HEK293 (cell line): ENCODE measurements around the gene ATXN7.

Experiments used
- CTCF ChIA-PET: fragments of 350-600 bp; formaldehyde crosslinking; extraction: SDS; loops from one replicate; lab custom pipeline; 2021; ENCODE audit warnings: antibody characterized with exemption; lab: Yijun Ruan, JAX
- POLR2A ChIA-PET: fragments of 300-600 bp; formaldehyde crosslinking; extraction: SDS; loops from one replicate; lab custom pipeline; 2020; ENCODE audit warnings: antibody characterized with exemption, inconsistent platforms; lab: Yijun Ruan, JAX
- H3K27ac ChIP-seq: fragments of 200-500 bp; sonication (Bioruptor generic); 2 replicates; pipeline ENCODE4 v1.5.1; 2014; ENCODE audit warnings: low read depth, low read length, control low read depth, inconsistent platforms; ENCODE audit errors: extremely low read depth
- H3K36me3 ChIP-seq, 2 experiments: fragments of 200-500 bp in 1 of 2; sonication (Bioruptor generic) in 1 of 2; 1 replicate in 1 of 2; 2 replicates in 1 of 2; pipeline ENCODE4 v1.5.1; 2014 to 2017; ENCODE audit warnings: inconsistent platforms in 2 of 2, low read length in 2 of 2; ENCODE audit not compliant: control insufficient read depth in 2 of 2, insufficient read depth in 1 of 2
- H3K4me1 ChIP-seq: fragments of 200-500 bp; sonication (Bioruptor generic); 2 replicates; pipeline ENCODE4 v1.5.1; 2014; ENCODE audit warnings: mild to moderate bottlenecking, low read length, inconsistent platforms; ENCODE audit not compliant: control insufficient read depth, insufficient read depth
- H3K4me3 ChIP-seq: 2 replicates; pipeline ENCODE4 v1.5.1; 2011; ENCODE audit warnings: low read depth, mild to moderate bottlenecking, control low read depth, low read length, moderate library complexity
- H3K9me3 ChIP-seq: fragments of 200-500 bp; sonication (Bioruptor generic); 2 replicates; pipeline ENCODE4 v1.5.1; 2014; ENCODE audit warnings: low read depth, low read length, inconsistent platforms; ENCODE audit not compliant: control insufficient read depth, insufficient read depth
- BCL11A ChIP-seq: fragments of 450-650 bp; formaldehyde crosslinking; IDR thresholded peaks from 2 replicates; pipeline ENCODE4 v1.5.1; 2016; ENCODE audit warnings: low read depth, missing biosample characterization, missing genetic modification characterization
- GLIS2 ChIP-seq: fragments of 450-650 bp; formaldehyde crosslinking; IDR thresholded peaks from 2 replicates; pipeline ENCODE4 v1.5.1; 2016; ENCODE audit warnings: missing biosample characterization, missing genetic modification characterization
- KLF10 ChIP-seq: fragments of 450-650 bp; IDR thresholded peaks from 2 replicates; pipeline ENCODE4 v1.5.1; 2018; ENCODE audit warnings: missing biosample characterization, mild to moderate bottlenecking, missing genetic modification characterization
- OSR2 ChIP-seq: fragments of 450-650 bp; formaldehyde crosslinking; IDR thresholded peaks from 2 replicates; pipeline ENCODE4 v1.5.1; 2016; ENCODE audit warnings: missing biosample characterization, missing genetic modification characterization
- SCRT2 ChIP-seq: fragments of 450-650 bp; formaldehyde crosslinking; IDR thresholded peaks from 2 replicates; pipeline ENCODE4 v1.5.1; 2016; ENCODE audit warnings: missing biosample characterization, missing genetic modification characterization
- ZBTB17 ChIP-seq: fragments of 450-650 bp; formaldehyde crosslinking; IDR thresholded peaks from 2 replicates; pipeline ENCODE4 v1.5.1; 2016; ENCODE audit warnings: missing biosample characterization, missing genetic modification characterization
- ZFP41 ChIP-seq: fragments of 450-650 bp; formaldehyde crosslinking; IDR thresholded peaks from 2 replicates; pipeline ENCODE4 v1.5.1; 2016; ENCODE audit warnings: missing biosample characterization, missing genetic modification characterization, borderline replicate concordance
- ZNF121 ChIP-seq: fragments of 450-650 bp; formaldehyde crosslinking; IDR thresholded peaks from 2 replicates; pipeline ENCODE4 v1.5.1; 2016; ENCODE audit warnings: missing biosample characterization, missing genetic modification characterization
- ZNF239 ChIP-seq: fragments of 450-650 bp; formaldehyde crosslinking; IDR thresholded peaks from 2 replicates; pipeline ENCODE4 v1.5.1; 2016; ENCODE audit warnings: missing biosample characterization, missing genetic modification characterization
- ZNF302 ChIP-seq: fragments of 450-650 bp; formaldehyde crosslinking; IDR thresholded peaks from 2 replicates; pipeline ENCODE4 v1.5.1; 2016; ENCODE audit warnings: missing biosample characterization, missing genetic modification characterization, low read depth
- ZNF354C ChIP-seq: fragments of 450-650 bp; formaldehyde crosslinking; IDR thresholded peaks from 2 replicates; pipeline ENCODE4 v1.5.1; 2016; ENCODE audit warnings: missing biosample characterization, missing genetic modification characterization, low read depth, borderline replicate concordance
- ZNF433 ChIP-seq: fragments of 450-650 bp; formaldehyde crosslinking; IDR thresholded peaks from 2 replicates; pipeline ENCODE4 v1.5.1; 2016; ENCODE audit warnings: missing biosample characterization, missing genetic modification characterization, low read depth
- ZNF558 ChIP-seq: fragments of 450-650 bp; formaldehyde crosslinking; IDR thresholded peaks from 2 replicates; pipeline ENCODE4 v1.5.1; 2016; ENCODE audit warnings: missing biosample characterization, missing genetic modification characterization
- ZNF624 ChIP-seq: fragments of 450-650 bp; formaldehyde crosslinking; IDR thresholded peaks from 2 replicates; pipeline ENCODE4 v1.5.1; 2017; ENCODE audit warnings: missing biosample characterization, missing genetic modification characterization
- ZNF701 ChIP-seq: fragments of 450-650 bp; formaldehyde crosslinking; IDR thresholded peaks from 2 replicates; pipeline ENCODE4 v1.5.1; 2016; ENCODE audit warnings: missing biosample characterization, missing genetic modification characterization
- ZNF707 ChIP-seq: fragments of 450-650 bp; formaldehyde crosslinking; IDR thresholded peaks from 2 replicates; pipeline ENCODE4 v1.5.1; 2016; ENCODE audit warnings: missing biosample characterization, missing genetic modification characterization
- ZXDB ChIP-seq: fragments of 450-650 bp; formaldehyde crosslinking; IDR thresholded peaks from 2 replicates; pipeline ENCODE4 v1.5.1; 2016; ENCODE audit warnings: missing biosample characterization, missing genetic modification characterization
- TF ChIP-seq, protein P1 (sequence below): fragments of 450-650 bp; formaldehyde crosslinking; IDR thresholded peaks from 2 replicates; pipeline ENCODE4 v1.5.1; 2016; ENCODE audit warnings: missing biosample characterization, missing genetic modification characterization
- TF ChIP-seq, protein P2 (sequence below): fragments of 450-650 bp; formaldehyde crosslinking; IDR thresholded peaks from 2 replicates; pipeline ENCODE4 v1.5.1; 2017; ENCODE audit warnings: missing biosample characterization, missing genetic modification characterization
- TF ChIP-seq, protein P3 (sequence below): fragments of 450-650 bp; formaldehyde crosslinking; IDR thresholded peaks from 2 replicates; pipeline ENCODE4 v1.5.1; 2016; ENCODE audit warnings: missing biosample characterization, missing genetic modification characterization, borderline replicate concordance

ATXN7 gene

DNA sequence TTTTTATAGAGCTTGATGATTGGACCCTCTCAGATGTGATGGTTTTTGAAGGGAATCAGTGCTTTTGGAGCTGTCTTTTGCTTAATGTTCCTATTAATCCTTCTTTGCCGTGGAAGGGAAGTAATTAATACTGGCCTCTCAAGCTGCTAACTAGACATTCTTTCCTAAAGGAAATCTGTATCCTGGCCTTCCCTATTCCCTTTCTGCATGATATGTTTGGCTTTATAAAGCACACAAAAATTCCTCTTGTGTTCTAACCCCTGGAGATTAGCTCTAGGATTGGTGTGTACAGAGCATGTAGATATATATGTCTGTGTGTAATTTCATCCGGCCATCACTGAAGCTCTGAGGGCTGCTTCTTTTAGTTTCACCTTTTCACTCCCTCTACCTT is 6.9 kb downstream of the ATXN7 start:
- H3K4me3 ChIP-seq, result no peak overlapping the region
- no peak overlapping the region for H3K27ac ChIP-seq
- CTCF ChIA-PET, result interaction anchor here (0.5 kb wide), 1 partner anchor 9 kb away, joined by 3 read pairs; no protein-coding TSS in a partner anchor
- POLR2A ChIA-PET, result no interaction called here
- peaks cover 0 to 4% of the 10 kb centered on the region in 2 experiments; a peak in 1 of 3 replicates for H3K36me3 ChIP-seq
- H3K4me1 ChIP-seq, result peaks cover 3% of the 10 kb centered on the region
- no peak for TF ChIP-seq ZNF433 (tag by site-specific recombination)
- no peak for TF ChIP-seq ZNF624 (tag by site-specific recombination)
- TF ChIP-seq ZXDB, result no peak
- no peak for TF ChIP-seq KLF10 (tag by site-specific recombination)
- TF ChIP-seq ZNF701 (tag by site-specific recombination), result no peak
- TF ChIP-seq, protein P1, sequence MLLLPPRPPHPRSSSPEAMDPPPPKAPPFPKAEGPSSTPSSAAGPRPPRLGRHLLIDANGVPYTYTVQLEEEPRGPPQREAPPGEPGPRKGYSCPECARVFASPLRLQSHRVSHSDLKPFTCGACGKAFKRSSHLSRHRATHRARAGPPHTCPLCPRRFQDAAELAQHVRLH (tag by site-specific recombination), result no peak
- TF ChIP-seq ZNF558 (tag by site-specific recombination), result no peak
- TF ChIP-seq ZNF354C (tag by site-specific recombination), result no peak
- no peak for TF ChIP-seq ZNF707 (tag by site-specific recombination)
- TF ChIP-seq BCL11A (tag by site-specific recombination), result no peak
- TF ChIP-seq SCRT2 (tag by site-specific recombination), result no peak
- TF ChIP-seq OSR2 (tag by site-specific recombination), result no peak
- TF ChIP-seq, all 188 proteins: peak for 0
- no peaks in the 10 kb centered on the region for H3K9me3 ChIP-seq

DNA sequence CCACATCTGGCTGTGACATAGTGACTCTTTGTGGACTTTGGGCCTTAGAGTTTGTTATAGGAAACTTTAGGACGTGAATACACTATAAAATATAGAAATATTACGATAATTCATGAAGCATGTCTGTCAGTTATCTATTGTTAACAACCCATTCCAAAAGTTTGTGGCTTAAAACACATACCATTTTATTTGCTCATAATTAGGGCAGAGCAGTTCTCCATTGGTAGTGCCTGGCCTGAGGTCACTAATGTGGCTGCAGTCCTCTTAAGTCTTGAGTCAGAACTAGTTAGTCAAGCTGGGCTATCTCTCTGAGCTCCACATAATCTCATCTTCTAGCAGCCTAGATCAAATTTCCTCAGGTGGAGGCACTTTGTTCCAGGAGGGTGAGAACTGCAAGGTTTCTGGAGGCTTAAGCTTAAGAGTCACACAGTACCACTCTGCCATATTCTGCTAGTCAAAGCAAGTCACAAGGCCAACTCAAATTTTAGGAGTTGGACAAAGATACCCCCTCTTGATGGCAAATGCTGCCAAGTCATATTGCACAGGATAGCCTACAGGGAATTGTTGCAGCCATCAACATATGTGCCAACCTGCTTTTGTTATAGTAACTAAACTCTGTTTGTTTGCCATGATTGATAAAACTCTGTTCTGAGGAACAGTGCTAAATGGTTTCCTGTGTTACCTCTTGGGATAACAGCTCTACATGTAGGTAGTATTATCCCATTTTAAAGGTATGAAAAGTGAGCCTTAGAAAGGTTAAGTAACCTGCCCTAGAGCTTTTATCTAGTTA is 8.7 kb downstream of the ATXN7 start:
- Histone ChIP-seq H3K4me1 (peaks cover 5% of the 10 kb centered on the region), H3K4me3 (no peak overlapping the region), H3K27ac (no peak overlapping the region), H3K36me3 (peaks cover 0 to 2% of the 10 kb centered on the region in 2 experiments; a peak in 1 of 3 replicates), H3K9me3 (no peaks in the 10 kb centered on the region)
- CTCF ChIA-PET, result no interaction called here
- peak; percentile 76 for TF ChIP-seq ZBTB17 (tag by site-specific recombination)
- TF ChIP-seq, protein P2, sequence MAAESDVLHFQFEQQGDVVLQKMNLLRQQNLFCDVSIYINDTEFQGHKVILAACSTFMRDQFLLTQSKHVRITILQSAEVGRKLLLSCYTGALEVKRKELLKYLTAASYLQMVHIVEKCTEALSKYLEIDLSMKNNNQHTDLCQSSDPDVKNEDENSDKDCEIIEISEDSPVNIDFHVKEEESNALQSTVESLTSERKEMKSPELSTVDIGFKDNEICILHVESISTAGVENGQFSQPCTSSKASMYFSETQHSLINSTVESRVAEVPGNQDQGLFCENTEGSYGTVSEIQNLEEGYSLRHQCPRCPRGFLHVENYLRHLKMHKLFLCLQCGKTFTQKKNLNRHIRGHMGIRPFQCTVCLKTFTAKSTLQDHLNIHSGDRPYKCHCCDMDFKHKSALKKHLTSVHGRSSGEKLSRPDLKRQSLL (tag by site-specific recombination), result no peak
- POLR2A ChIA-PET, result no interaction called here

DNA sequence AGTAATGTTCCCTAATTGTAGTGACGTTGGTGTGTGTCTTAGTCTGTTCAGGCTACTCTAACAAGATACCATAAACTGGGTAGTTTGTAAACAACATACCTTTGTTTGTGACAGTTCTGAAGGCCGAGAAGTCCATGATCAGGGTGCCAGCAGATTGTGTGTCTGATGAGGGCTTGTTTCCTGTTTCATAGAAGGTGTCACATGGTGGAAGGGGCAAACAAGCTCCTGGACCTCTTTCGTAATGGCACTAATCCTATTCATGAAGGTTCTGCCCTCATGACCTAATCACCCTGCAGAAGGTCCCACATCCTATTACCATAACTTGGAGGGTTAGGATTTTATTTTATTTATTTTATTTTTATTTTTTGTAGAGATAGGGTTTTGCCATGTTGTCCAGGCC is 11.1 kb downstream of the ATXN7 start:
- H3K9me3 ChIP-seq, result no peaks in the 10 kb centered on the region
- ChIA-PET POLR2A (no interaction called here), CTCF (interaction anchor here (0.7 to 0.9 kb wide), 2 partner anchors 17 to 86 kb away, joined by 3 to 4 read pairs; no protein-coding TSS in a partner anchor)
- H3K27ac ChIP-seq, result no peak overlapping the region
- TF ChIP-seq ZNF302 (tag by site-specific recombination) (no peak), GLIS2 (no peak), ZNF121 (tag by site-specific recombination) (no peak), ZFP41 (tag by site-specific recombination) (no peak), ZNF239 (tag by site-specific recombination) (no peak)
- TF ChIP-seq, protein P3, sequence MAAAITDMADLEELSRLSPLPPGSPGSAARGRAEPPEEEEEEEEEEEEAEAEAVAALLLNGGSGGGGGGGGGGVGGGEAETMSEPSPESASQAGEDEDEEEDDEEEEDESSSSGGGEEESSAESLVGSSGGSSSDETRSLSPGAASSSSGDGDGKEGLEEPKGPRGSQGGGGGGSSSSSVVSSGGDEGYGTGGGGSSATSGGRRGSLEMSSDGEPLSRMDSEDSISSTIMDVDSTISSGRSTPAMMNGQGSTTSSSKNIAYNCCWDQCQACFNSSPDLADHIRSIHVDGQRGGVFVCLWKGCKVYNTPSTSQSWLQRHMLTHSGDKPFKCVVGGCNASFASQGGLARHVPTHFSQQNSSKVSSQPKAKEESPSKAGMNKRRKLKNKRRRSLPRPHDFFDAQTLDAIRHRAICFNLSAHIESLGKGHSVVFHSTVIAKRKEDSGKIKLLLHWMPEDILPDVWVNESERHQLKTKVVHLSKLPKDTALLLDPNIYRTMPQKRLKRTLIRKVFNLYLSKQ (tag by site-specific recombination), result no peak
- H3K4me1 ChIP-seq, result peaks cover 5% of the 10 kb centered on the region
- H3K36me3 ChIP-seq, result no peaks in the 10 kb centered on the region
- H3K4me3 ChIP-seq, result no peak overlapping the region
